AG04450 (cell line): ENCODE data around the gene EEF1AKMT2. TPM values are rescaled to one million over a fixed set of nuclear protein-coding genes. Genes with fewer than 3 reads are reported as not detected.

Source experiments
- CTCF ChIA-PET: fragments of 300-600, 350-600 bp; formaldehyde crosslinking; extraction: SDS; loops from one replicate; lab custom pipeline; 2022; ENCODE audit warnings: antibody characterized with exemption, inconsistent platforms; lab: Charles Lee
- POLR2A ChIA-PET: fragments of 350-600 bp; formaldehyde crosslinking; extraction: SDS; loops from one replicate; lab custom pipeline; 2021; ENCODE audit warnings: antibody characterized with exemption, inconsistent platforms; lab: Yijun Ruan, JAX
- DNase-seq: peaks from one replicate; pipeline ENCODE4 v3.0.0-alpha.2; 2011; ENCODE audit warnings: low read depth, low spot score
- H3K27ac ChIP-seq: one replicate; pipeline ENCODE4 v1.5.1; 2012; ENCODE audit warnings: low read depth, low read length, control low read depth
- H3K27me3 ChIP-seq: one replicate; pipeline ENCODE4 v1.6.0; 2012; ENCODE audit warnings: low read length; ENCODE audit not compliant: control insufficient read depth, insufficient read depth
- H3K4me3 ChIP-seq: 2 replicates; pipeline ENCODE4 v1.5.1; 2011; ENCODE audit warnings: mild to moderate bottlenecking, low read depth, low read length, control low read depth
- H3K9me3 ChIP-seq: 2 replicates; pipeline ENCODE4 v1.5.1; 2012; ENCODE audit warnings: low read length; ENCODE audit not compliant: control insufficient read depth, insufficient read depth
- CTCF ChIP-seq: IDR thresholded peaks from 2 replicates; pipeline ENCODE4 v1.5.1; 2011; ENCODE audit warnings: low read depth, low read length, control low read depth, inconsistent platforms
- polyA plus RNA-seq: library from polyadenylated mRNA; depleted of rRNA; stranded (reverse); fragments of >200 nt; gene quantifications from 2 replicates; pipeline ENCODE4 v1.2.3, GENCODE V29; 2011

Gene EEF1AKMT2
- polyA plus RNA-seq, 1 experiment, result 24.0 TPM

GRCh38 chr10:124719213-124719851 is 72.4 kb downstream of the EEF1AKMT2 start:
- Histone ChIP-seq H3K4me3 (no peak overlapping the region), H3K27ac (no peak overlapping the region), H3K27me3 (no peaks in the 10 kb centered on the region), H3K9me3 (no peaks in the 10 kb centered on the region; the same call in 1 of the 2 replicates)
- CTCF ChIA-PET, result interaction anchor here (0.6 to 1.1 kb wide), 5 partner anchors 11 to 1495 kb away, joined by 3 to 6 read pairs (median 3); no protein-coding TSS in a partner anchor
- POLR2A ChIA-PET, result no interaction called here
- no peak for DNase-seq
- TF ChIP-seq CTCF, result peak; percentile 37

GRCh38 chr10:124717911-124718741 is 73.6 kb downstream of the EEF1AKMT2 start:
- no peaks in the 10 kb centered on the region for H3K27me3 ChIP-seq
- ChIA-PET CTCF (interaction anchor here (0.6 to 1.4 kb wide), 2 partner anchors 23 to 1496 kb away, joined by 3 to 6 read pairs; no protein-coding TSS in a partner anchor), POLR2A (interaction anchor here (0.6 kb wide), 1 partner anchor 244 kb away, joined by 13 read pairs; no protein-coding TSS in a partner anchor)
- H3K4me3 ChIP-seq, result no peak overlapping the region
- H3K27ac ChIP-seq, result no peak overlapping the region
- no peak for DNase-seq
- no peak for TF ChIP-seq CTCF
- H3K9me3 ChIP-seq, result no peaks in the 10 kb centered on the region

GRCh38 chr10:124717041-124717757 is 74.5 kb downstream of the EEF1AKMT2 start:
- ChIA-PET CTCF (no interaction called here), POLR2A (no interaction called here)
- no peaks in the 10 kb centered on the region for H3K9me3 ChIP-seq
- H3K27ac ChIP-seq, result no peak overlapping the region
- TF ChIP-seq CTCF, result no peak
- no peak overlapping the region for H3K4me3 ChIP-seq
- H3K27me3 ChIP-seq, result no peaks in the 10 kb centered on the region
- DNase-seq, result no peak

- Histone ChIP-seq H3K9me3 (no peaks in the 10 kb centered on the region), H3K4me3 (no peak overlapping the region), H3K27me3 (no peaks in the 10 kb centered on the region), H3K27ac (no peak overlapping the region)
- no peak for TF ChIP-seq CTCF
- ChIA-PET CTCF (no interaction called here), POLR2A (no interaction called here)
- DNase-seq, result no peak
Measured at GRCh38 chr10:124716369-124716768, 75.3 kb downstream of the EEF1AKMT2 start.
